Sigmoid colon (tissue), 4 donors: ENCODE measurements around the gene ZNF710.

Experiments
- POLR2A ChIP-seq, 2 donors: fragments of 450-650 bp; IDR thresholded peaks; one replicate each; pipeline ENCODE4 v1.6.1; 2016; ENCODE audit warnings: antibody characterized with exemption in 2 of 2, mild to moderate bottlenecking in 2 of 2, moderate library complexity in 2 of 2
- POLR2AphosphoS5 ChIP-seq, 4 donors: sonication (generic); formaldehyde crosslinking; IDR thresholded peaks; one replicate each; pipeline ENCODE4 v1.6.1; 2017; ENCODE audit warnings: antibody characterized with exemption in 4 of 4
- TF ChIP-seq, protein P1 (sequence below), 4 experiments: fragments of 450-650 bp in 3 of 4; fragments of 200-600 bp in 1 of 4; IDR thresholded peaks; one replicate each; pipeline ENCODE4 v1.5.1; 2016 to 2019; ENCODE audit warnings: antibody characterized with exemption in 4 of 4, mild to moderate bottlenecking in 3 of 4, moderate library complexity in 2 of 4

DNA sequence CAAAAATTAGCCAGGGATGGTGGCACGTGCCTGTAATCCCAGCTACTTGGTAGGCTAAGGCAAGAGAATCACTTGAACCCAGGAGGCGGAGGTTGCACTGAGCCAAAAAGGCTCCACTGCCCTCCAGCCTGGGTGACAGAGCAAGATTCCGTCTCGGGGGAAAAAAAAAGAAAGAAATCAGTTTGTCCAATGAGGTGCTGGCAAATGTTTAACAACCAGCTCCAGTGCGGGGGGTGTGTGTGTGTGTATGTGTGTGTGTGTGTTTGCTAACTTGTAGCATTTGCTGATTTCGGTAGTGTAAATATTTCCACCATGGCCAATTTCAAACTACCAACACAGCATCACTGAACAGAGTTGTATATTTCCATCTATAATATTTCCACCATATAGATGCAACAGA lies 124.9 kb downstream of the ZNF710 start:
- TF ChIP-seq POLR2A (IDR thresholded peaks at IDR 0.05) (no peak), POLR2AphosphoS5 (IDR thresholded peaks at IDR 0.05) (no peak)
- TF ChIP-seq, protein P1, sequence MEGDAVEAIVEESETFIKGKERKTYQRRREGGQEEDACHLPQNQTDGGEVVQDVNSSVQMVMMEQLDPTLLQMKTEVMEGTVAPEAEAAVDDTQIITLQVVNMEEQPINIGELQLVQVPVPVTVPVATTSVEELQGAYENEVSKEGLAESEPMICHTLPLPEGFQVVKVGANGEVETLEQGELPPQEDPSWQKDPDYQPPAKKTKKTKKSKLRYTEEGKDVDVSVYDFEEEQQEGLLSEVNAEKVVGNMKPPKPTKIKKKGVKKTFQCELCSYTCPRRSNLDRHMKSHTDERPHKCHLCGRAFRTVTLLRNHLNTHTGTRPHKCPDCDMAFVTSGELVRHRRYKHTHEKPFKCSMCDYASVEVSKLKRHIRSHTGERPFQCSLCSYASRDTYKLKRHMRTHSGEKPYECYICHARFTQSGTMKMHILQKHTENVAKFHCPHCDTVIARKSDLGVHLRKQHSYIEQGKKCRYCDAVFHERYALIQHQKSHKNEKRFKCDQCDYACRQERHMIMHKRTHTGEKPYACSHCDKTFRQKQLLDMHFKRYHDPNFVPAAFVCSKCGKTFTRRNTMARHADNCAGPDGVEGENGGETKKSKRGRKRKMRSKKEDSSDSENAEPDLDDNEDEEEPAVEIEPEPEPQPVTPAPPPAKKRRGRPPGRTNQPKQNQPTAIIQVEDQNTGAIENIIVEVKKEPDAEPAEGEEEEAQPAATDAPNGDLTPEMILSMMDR (IDR thresholded peaks at IDR 0.05), result no peak
